Gastrocnemius medialis (tissue), 4 donors: ENCODE data around the gene CAND1.
"Not testable (repeated sequence)": the region's sequence is repeated elsewhere in the genome, so short reads cannot be mapped to it uniquely, and the experiment has no call there.

ENCODE experiments used
- CTCF ChIP-seq, 5 experiments: fragments of 450-650 bp in 3 of 5; fragments of 200-600 bp in 2 of 5; sonication (generic) in 2 of 5; IDR thresholded peaks in 4 of 5; conservative IDR thresholded peaks in 1 of 5; 1 replicate in 4 of 5; 2 replicates in 1 of 5; pipeline ENCODE4 v1.5.1; 2016 to 2019; ENCODE audit warnings: antibody characterized with exemption in 5 of 5, mild to moderate bottlenecking in 3 of 5, moderate library complexity in 3 of 5
- POLR2A ChIP-seq, 2 donors: fragments of 450-650 bp; IDR thresholded peaks; one replicate each; pipeline ENCODE4 v1.6.1; 2017; ENCODE audit warnings: antibody characterized with exemption in 2 of 2, mild to moderate bottlenecking in 2 of 2, moderate library complexity in 2 of 2

- not testable (repeated sequence) for TF ChIP-seq POLR2A (IDR thresholded peaks at IDR 0.05); CTCF (IDR thresholded peaks at IDR 0.05 in 4 of 5, conservative IDR thresholded peaks at IDR 0.05 in 1 of 5)
Measured at GRCh38 chr12:67341086-67341485, 71.9 kb downstream of the CAND1 start.
